GM19438 (cell line): ENCODE data around the gene DYRK1A.
"Not testable (repeated sequence)": the region's sequence is repeated elsewhere in the genome, so short reads cannot be mapped to it uniquely, and the experiment has no call there.

Experiments used
- ATAC-seq: cut with Tn5 transposase; IDR thresholded peaks from one replicate; pipeline ENCODE4 v1.9.1; 2021; ENCODE audit warnings: low read depth; ENCODE audit not compliant: unreplicated experiment

The DYRK1A gene

DNA sequence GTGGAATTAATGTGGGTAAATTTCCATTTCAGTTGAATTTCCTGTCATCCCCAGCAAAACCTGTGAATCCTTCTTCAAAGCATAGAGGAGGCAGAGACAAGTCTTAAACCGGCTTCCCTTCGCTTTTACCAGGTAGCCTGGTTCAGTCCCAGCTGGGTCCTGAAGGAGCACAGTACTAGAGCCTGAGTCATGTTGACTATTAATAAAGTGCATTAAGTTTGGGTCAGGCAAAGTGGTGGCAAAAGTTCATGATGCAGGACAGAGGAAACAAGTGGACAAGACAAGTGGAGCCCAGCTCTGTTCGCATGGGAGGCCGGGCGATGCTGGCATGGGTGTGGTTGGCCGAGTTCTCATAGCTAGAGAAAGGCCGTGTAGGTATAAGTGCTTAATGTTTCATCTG, 150.4 kb downstream of the DYRK1A start:
- ATAC-seq = no peak

DNA sequence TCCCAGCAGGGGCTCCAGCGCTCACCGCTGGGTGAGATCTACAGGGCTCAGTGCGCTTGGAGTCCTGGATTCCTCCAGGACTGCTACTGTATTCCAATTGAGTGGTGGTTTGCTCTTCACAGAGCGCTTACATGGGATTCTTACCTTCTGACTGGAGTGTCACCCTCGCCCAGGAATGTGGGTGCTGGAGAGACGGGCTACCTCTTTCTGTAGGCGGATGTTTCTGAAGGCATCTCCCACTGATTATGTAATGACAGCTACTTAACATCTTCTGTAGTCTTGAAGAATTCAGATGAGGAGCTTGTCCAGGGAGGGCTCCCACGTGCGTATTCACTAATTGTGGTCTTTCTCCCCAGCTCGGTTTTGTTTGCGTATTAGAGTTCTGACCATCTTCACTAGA, 154.2 kb downstream of the DYRK1A start:
- ATAC-seq = no peak

DNA sequence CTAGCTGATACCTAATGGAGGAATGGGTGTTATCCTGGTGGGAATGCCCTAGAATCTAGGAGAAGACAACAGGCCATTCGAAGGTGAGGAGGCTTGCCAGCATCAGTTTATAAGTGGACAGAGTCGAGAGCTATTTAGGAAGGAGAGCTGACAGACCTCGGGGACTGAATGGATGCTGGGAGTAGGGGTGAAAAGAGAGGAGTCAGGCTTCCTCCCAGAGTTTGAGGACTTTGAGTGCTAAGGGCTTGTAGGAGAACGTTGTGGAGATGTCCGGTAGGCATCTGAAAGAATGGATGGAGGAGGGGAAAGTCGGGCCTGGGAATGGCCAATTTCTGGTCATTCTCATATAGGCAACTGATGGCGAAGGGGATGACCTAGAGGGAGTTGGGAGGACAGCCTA, 155.1 kb downstream of the DYRK1A start:
- no peak for ATAC-seq

DNA sequence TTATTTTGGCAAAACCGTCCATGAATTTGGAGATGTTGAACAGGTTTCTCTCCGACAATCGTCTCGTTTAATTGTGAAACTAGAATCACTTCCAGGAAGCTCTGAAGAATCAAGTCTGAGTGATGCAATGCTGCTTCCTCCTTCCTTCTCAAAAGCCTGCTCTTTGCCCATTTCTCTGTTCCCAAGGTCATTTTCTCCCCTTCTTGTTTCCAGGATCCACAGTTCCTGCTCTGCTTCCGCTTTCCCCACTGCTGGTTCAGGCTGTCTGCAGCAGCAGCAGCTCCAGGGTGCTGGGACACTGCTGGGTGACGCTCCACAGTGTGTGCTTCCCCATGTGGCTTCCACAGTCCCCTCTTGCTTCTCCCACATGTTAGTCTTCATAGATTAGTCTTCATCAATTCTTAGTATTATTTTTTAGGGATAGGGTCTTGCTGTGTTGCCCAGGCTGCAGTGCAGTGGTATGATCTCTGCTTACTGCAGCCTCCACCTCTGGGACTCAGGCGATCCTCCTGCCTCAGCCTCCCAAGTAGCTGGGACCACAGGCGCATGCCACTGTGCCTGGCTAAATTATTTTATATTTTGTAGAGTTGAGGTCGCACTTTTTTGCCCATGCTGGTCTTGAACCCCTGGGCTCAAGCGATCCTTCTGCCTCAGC, 156.2 kb downstream of the DYRK1A start:
- ATAC-seq = no peak

DNA sequence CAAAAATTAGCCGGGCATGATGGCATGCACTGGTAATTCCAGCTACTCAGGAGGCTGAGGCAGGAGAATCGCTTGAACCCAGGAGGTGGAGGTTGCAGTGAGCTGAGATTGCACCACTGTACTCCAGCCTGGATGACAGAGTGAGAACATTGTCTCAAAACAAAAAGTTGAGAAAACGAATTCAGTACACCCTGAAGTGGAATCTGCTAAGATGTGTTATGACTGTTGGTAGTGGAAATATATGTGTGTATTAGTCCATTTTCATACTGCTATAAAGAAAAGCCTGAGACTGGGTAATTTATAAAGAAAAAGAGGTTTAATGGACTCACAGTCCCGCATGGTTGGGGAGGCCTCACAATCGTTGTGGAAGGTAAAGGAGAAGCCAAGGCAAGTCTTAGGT, 158.4 kb downstream of the DYRK1A start:
- not testable (repeated sequence) for ATAC-seq

DNA sequence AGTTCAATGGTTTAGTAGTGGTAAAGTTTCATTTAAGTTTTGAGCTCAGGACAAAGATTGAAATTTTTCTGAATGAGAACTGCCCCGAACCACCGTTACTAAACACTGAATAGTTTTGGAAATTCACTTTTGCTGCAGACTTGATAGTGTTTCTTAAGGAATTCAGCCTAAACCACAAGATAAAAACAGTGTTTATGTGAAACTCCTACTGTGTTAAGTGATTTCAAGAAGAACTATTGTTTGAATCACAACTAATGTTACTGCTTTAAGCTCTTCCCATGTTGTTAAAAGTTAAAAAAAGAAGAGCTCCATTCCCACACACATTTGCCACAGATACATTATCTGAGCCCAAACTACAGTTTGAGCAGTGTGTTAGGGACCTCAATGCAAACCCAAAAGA, 159.2 kb downstream of the DYRK1A start:
- no peak for ATAC-seq

DNA sequence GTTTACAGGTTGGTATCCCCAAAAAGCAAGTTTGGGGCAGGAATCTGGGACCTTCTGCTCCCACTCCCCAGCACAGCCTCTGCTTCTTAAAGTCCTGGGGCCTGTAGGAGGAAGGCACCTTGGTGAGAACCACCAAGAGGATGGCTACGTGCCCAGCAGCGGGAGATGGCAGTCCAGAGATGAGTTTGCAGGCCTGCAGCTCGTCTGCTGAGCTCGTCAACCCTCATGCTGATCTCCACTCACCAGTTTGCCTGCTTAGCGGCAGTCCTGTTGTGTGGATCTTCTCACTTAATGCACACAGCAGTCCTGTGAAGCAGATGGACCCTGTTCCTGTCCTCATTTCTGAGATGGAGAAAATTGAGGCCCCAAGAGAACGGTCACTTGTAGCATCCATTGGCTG, 160.5 kb downstream of the DYRK1A start:
- ATAC-seq = no peak

DNA sequence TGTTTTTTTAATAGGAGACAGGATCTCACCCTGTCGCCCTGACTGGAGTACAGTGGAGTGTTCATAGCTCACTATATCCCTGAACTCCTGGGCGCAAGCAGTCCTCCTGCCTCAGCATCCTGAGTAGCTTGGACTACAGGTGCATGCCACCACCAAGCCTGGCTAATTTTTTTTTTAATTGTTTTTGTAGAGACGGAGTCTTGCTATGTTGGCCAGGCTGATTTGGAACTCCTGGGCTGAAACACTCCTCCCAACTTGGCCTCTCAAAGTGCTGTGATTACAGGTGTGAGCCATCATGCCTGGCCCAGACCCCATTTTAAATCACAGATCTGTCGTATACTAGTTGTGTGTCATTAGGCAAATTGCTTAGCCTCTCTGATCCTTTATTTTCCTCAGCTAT, 161.1 kb downstream of the DYRK1A start:
- ATAC-seq = no peak

DNA sequence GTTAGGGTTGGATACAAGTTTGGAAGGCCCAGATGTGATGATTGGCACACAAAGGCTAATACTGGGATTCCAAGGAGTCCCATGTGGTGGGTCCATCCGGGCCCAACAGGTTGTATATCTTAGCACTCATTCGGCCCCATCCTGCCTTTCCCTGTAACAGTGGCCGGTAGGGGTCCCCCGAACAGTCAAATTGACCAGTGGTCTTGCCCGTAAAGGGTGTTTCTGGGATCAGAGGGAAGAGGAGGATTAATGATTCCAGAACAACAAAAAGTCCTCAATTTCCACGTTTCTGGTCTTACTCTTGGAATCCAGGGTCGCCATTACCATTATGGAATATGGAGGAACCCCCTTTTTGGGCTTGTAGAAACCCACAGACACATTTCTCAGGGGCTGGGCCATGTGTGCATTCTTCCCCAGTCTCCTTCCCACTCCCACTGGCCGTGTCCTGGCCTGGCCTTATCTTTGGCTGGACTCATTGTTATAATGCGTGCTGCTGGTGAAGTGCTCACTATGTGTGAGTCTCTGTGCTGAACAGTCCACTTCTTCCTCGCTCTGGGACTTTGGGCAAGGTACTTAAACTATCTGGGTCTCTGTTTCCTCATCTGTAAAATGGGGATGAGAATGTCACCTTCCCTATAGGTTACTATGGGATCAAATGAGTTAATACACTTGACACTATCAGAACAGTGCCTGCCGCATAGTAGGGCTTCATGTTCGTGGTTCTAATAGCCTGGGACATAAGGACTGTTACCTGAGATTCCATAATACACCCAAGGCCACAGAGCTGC, 161.8 kb downstream of the DYRK1A start:
- no peak for ATAC-seq

DNA sequence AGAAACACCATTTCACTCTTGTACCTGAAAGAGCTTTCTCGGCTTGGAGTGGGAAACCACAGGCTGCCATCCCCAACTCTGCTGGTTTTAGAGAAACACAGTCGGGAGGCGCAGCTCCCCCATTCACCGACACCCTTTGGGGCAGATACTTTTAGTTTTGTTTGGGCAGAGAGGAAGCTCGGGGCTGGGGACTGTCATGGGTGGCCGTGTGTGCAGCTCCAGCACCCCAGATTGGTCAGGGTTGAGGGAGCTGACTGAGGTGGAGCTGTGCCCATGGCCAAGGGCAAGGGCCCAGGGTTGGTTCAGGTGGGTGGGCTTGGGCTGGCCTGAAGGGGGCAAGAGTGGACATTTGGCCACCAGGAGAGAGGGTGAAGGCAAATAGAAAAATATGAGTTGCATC, 163.1 kb downstream of the DYRK1A start:
- ATAC-seq = no peak

DNA sequence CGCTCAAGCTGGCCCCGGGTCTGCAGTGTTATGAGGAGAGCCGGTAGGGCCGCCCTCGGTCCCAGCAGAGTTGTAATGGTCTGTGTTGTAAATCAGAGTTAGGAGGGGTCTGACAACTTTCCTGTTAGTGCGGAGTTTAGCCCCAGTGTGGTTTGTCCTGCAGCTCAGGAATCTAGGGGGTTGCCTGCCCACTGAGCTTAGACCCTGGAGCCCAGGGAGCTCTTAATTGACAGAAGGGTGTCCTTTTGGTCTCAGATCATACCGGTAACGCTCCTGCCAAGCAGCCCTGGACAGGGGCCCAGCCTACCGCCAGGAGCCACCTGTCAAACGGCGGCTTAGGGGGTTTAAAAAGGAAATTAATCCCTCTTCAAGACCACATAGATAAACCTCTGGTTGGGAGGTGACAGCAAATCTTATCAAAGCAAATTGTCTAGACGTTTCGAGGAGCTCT, 164.4 kb downstream of the DYRK1A start:
- no peak for ATAC-seq

DNA sequence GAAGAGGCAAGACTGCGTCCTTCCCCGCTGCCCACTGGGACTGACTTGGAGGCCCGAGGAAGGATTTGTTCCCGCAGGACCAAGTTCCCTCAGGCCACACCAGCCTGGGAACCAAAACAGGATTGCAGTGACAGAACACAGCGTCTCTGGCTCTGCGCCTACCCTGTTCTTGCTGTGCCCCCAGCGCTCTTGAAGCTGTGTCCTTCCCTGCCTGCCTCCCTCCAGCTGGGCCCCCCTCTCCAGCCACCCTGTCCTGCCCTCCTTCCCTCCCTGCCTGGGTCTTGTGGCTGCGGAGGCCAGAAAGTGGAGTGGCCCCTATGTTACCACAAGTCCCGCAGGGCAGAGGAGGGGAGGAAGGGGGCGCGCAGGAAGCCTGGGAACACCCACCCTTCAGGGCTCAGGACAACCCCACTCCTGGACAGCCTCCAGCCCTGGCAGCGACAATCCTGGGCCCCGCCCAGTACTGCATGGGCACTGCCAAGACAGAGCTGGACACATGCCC, 164.9 kb downstream of the DYRK1A start:
- ATAC-seq = no peak

DNA sequence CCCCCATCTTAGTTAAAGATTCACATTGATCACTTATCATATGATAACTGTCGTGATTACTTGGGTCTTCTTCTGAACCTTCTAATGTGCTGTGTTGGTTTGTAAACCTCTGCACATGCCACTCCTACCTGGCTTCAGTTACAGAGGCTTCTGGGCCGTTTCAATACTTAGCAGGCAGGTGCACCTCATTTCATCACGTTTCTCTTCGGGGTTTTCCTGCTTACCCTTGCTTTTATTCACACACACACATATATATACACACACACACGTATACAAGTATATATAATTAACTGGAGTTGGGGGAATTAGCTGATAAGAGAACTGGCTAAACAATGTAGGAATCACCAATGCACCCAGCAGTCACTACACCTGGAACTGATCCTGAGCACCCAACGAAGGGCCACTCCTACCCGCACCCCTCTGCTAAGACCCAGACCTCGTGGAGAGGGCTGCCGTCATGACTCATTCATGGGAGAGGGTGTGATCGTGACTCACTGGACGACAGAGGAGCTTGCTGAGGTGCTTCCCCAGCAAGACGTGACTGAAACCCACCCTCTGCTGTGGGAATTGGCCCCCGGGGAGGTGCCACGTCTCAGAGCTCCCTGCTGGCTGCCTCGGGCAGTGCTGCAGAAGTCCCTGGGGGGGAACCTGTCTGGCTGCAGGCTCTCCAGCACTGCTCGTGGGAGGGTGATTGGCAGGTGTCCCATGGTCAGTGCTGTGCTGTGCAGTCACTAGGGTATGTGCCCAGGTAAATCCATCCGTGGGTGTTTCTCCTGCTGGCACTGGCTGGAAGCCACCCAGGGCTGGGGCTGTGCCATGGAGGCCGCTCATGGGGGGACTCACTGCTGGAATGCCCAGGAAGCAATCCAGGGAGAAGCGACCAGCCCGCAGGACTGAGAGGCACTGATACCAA, 166.6 kb downstream of the DYRK1A start:
- ATAC-seq = no peak

DNA sequence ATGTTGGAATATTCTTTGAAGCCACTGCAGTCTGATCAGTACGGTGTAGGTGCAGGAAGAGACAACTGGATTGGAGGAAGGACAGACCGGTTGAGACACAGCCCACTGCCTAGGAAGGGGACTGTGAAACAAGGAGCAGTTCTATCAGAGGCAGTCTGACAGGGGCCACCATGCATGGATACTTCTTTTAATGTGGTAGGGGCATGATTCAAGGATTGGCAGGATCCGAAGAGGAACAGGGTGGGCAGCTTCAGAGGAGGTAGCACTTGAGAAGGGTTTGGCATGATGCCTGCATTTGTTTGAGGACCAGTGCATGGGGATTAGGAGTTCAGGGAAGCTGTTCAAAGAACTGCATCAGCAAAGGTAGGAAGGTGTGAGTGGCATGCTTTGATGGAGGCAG, 167.9 kb downstream of the DYRK1A start:
- no peak for ATAC-seq

DNA sequence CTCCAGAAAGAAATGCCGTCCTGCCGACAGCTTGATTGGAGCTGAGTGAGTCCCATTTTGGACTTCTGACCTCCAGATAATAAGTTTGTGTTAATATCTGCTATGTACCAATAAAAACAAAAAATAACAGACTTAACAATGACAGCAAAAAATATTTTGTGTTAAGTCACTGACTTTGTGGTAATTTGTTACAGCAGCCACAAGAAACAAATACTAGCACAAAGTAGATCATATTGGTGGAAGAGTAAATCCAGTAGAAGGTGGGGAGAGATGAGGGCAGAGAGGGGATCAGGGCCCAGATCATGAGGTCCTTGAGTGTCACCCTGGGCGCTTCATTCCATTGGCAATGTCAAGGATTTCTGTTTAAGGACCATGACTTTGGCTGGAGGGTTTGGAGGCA, 168.6 kb downstream of the DYRK1A start:
- no peak for ATAC-seq

DNA sequence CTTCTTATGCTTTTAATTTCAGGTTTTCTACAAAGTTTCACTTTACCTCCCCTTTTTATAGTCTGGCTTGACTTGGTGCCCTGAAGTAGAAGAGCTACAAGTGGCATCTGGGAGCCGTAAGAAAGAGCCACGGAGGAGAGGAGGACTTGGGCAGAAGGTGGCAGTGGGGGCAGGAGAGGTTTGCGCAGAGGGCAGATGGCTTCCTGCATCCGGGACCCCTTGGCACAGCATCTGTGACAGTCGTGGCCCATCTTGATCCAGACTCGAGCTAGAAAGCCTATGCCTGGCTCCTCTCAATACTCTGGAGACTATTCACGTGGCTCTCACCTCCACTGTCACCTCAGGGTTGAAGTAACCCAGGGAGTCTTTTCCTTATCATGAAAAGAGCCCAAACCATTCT, 169.1 kb downstream of the DYRK1A start:
- ATAC-seq = no peak

DNA sequence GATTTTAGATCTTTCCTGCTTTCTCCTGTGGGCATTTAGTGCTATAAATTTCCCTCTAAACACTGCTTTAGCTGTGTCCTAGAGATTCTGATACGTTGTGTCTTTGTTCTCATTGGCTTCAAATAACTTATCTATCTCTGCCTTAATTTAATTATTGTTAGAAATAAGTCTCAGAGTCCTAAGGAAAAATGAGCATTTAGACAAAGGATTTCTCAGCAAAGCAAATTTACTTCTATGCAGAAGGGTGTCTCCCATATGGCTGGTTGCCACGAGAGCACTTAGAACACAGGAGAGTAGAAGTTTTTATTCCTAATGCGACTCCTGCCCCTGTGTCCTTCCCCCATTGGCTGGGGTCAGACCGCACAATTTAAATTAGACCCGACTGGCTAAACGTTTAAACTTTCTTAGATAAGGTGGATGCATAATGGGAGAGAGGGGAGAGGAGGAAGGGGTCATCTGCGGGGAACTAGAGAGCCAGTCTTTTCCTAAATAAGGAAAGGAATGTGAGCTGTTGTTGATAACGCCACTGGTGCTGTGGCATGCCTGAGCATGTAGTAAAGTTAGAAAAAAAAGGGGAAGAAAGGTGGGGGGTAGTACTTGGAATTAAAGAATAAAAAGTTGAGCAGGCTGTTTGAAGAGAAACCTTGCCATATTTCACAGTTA, 170.2 kb downstream of the DYRK1A start:
- no peak for ATAC-seq

DNA sequence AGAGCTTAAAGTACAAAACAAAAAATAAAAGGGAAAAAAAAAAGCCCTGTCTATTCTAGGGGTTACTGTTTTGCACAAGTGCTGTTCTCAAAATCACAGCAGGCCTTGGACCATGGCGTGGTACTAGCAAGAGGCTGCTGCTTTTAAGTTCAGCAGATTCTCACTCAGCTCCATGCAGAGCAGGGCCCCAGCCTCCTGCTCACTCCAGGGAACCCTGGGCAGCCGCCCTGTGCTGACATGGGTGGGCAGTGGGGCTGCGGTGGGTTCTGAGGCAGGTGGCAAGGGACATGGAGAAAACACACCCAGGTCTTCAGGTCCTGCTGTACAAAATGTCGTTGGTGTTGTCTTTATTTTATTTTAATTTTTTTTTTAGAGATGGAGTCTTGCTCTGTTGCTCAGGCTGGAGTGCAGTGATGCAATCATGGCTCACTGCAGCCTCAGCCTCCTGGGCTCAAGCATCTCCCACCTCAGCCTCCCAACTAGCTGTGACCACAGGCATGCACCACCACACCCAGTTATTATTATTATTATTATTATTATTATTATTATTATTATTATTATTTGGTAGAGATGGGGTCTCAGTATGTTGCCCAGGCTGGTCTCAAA, 170.9 kb downstream of the DYRK1A start:
- ATAC-seq = no peak

DNA sequence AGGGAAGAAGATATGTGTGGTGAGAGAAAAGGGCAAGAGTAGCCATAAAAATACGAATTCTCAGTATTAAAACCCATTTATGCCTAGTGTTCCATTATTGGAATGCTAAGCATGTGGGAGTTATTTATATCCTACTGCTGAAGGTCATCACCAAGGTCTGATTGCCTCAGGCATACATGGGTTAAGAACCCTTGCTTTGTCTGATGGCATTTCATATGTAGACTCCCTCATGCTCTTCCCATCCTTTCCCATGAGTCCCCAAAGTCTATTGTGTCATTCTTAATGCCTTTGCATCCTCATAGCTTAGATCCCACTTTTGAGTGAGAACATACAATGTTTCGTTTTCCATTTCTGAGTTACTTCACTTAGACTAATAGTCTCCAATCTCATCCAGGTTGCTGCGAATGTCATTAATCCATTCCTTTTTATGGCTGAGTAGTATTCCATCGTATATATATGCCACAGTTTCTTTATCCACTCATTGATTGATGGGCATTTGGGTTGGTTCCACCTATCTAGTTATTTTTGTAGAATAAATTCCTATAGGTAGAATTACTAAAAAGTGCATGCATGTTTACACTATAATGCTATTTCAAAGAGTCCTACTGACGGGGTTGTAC, 172.5 kb downstream of the DYRK1A start:
- ATAC-seq = no peak

DNA sequence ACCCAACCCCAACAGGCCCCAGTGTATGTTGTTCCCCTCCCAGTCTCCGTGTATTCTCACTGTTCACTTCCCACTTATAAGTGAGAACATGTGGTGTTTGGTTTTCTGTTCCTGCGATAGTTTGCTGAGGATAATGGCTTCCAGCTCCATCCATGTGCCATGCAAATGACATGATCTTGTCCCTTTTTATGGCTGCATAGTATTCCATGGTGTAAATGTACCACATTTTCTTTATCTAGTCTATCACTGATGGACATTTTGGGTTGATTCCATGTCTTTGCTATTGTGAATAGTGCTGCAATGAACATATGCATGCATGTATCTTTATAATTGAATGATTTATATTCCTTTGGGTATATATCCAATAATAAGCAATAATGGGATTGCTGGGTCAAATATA, 174.6 kb downstream of the DYRK1A start:
- not testable (repeated sequence) for ATAC-seq
